ENCODE data around the gene TBC1D14. TPM values are rescaled to one million over a fixed set of nuclear protein-coding genes. Genes with fewer than 3 reads are reported as not detected.

The TBC1D14 gene
- total RNA-seq, 1 donor = 34.0 TPM

DNA sequence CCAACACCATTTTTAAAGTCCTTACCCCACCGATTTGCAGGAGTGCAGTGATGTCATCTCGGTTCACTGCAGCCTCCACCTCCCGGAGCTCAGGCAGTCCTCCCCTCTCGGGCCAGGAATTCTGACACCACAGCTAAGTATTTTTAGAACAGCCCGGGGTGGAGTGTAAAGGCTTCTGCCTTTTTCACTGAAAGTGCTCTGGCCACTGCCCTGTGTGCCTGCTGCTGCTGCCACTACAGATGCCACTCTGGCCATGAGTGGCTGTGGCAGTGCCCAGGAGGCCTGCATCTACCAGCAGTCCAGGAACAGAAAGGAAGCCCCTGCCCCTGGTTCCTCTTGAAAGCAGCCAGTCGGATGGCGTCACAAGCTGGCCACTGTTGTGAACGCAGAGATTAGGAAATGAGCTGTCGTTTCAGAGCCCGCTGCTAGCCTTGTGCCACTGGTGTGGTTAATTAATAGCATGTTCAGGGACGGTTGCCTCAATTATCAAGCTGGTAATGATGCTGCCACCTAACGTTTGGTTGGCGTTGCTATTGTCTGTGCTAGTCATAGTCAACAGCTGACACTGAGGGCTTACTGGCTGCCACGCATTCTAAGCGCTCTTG lies 23.6 kb upstream of the TBC1D14 start:
- H3K4me3 ChIP-seq (ENCODE audit: low read depth, low read length) = peak overlapping the region; percentile 25
- peak; percentile 73 for DNase-seq (ENCODE audit: low read depth)
- TF ChIP-seq, protein P1, sequence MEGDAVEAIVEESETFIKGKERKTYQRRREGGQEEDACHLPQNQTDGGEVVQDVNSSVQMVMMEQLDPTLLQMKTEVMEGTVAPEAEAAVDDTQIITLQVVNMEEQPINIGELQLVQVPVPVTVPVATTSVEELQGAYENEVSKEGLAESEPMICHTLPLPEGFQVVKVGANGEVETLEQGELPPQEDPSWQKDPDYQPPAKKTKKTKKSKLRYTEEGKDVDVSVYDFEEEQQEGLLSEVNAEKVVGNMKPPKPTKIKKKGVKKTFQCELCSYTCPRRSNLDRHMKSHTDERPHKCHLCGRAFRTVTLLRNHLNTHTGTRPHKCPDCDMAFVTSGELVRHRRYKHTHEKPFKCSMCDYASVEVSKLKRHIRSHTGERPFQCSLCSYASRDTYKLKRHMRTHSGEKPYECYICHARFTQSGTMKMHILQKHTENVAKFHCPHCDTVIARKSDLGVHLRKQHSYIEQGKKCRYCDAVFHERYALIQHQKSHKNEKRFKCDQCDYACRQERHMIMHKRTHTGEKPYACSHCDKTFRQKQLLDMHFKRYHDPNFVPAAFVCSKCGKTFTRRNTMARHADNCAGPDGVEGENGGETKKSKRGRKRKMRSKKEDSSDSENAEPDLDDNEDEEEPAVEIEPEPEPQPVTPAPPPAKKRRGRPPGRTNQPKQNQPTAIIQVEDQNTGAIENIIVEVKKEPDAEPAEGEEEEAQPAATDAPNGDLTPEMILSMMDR (IDR thresholded peaks at IDR 0.05; ENCODE audit: insufficient read depth, low read length) = peak; percentile 21

GRCh38 chr4:6886886-6887285 lies 22.7 kb upstream of the TBC1D14 start:
- DNase-seq (ENCODE audit: low read depth) = no peak
- no peak overlapping the region for H3K4me3 ChIP-seq (ENCODE audit: low read depth, low read length)
- TF ChIP-seq, protein P1 (IDR thresholded peaks at IDR 0.05; ENCODE audit: insufficient read depth, low read length) = no peak

DNA sequence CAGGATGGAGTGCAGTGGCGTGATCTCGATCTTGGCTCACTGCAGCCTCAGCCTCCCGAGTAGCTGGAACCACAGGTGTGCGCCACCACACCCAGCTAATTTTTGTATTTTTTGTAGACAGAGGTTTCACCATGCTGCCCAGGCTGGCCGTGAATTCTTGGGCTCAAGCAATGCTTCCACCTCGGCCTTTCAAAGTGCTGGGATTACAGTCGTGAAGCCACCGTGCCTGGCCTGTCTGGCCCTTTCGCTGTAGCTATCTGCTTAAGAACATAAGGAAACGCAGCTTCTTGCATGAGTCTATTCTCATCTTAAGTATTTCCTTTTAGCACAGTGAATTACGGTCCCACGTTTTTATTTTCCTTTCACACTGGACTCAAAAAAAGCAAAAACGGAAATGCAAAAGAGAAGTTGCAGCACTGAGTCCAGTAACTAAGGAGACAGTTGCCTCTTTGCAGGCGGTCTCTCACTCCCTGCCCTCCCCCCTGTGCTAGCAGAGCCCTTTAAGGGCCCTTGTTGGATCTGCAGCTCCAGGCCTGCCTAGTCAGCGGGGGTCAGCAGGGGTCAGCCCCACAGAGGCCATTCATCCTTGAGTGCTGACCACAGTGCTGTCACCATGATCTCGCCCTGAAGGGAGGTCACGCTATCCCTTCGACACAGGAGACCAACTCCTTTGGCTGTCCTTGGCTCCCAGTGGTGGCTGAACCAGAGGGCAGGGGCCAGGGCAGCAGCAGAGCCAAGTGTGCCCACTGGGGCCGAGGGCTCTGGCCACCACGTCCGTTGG lies 21.8 kb upstream of the TBC1D14 start:
- TF ChIP-seq, protein P1 (IDR thresholded peaks at IDR 0.05; ENCODE audit: insufficient read depth, low read length) = no peak
- no peak overlapping the region for H3K4me3 ChIP-seq (ENCODE audit: low read depth, low read length)
- DNase-seq (ENCODE audit: low read depth) = no peak

GRCh38 chr4:6888506-6889071 lies 21.0 kb upstream of the TBC1D14 start:
- TF ChIP-seq, protein P1 (IDR thresholded peaks at IDR 0.05; ENCODE audit: insufficient read depth, low read length) = no peak
- DNase-seq (ENCODE audit: low read depth) = no peak
- no peak overlapping the region for H3K4me3 ChIP-seq (ENCODE audit: low read depth, low read length)

DNA sequence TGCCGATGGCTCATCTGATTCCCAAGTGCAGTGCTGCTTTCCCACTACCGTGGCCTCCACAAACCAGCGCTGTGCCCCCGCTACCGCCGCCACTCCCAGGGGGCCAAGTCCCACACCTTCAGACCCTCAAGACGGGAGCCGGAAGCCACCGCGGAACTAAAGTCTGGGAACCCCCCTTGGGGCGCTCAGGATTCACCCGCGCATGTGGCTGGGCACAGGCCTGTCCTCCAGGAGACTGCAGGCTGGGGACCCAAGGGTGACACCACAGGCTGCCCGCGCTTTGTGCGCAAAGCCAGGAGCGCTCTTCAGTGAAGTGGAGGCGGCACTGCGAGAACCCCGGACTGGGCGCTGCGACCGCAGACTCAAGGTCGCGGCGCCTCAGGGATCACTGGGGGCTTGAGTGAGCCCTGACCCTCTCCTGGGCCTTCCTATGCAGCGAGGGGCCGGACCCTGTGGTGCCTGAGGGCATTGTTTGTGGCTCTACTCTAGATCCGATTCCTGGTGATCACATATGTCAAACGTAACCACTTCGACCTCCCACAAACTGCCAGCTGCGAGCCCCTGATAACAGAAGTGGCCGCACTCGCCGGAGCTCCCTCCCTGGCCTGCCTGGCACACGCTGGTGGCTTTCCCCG lies 20.4 kb upstream of the TBC1D14 start:
- H3K4me3 ChIP-seq (ENCODE audit: low read depth, low read length) = no peak overlapping the region
- DNase-seq (ENCODE audit: low read depth) = no peak
- TF ChIP-seq, protein P1 (IDR thresholded peaks at IDR 0.05; ENCODE audit: insufficient read depth, low read length) = no peak

GRCh38 chr4:6889736-6890324 lies 19.8 kb upstream of the TBC1D14 start:
- H3K4me3 ChIP-seq (ENCODE audit: low read depth, low read length) = no peak overlapping the region
- no peak for DNase-seq (ENCODE audit: low read depth)
- TF ChIP-seq, protein P1 (IDR thresholded peaks at IDR 0.05; ENCODE audit: insufficient read depth, low read length) = no peak

Data from fibroblast of the aortic adventitia (primary cell).